ENCODE data around the gene MAP2K2.

The MAP2K2 gene

GRCh38 chr19:4087787-4088679 is 35.9 kb downstream of the MAP2K2 start:
- H3K27ac ChIP-seq (ENCODE audit: low read depth, low read length, severe bottlenecking), result no peak overlapping the region
- no peaks in the 10 kb centered on the region for H3K4me1 ChIP-seq (ENCODE audit: control insufficient read depth, insufficient read depth, low read length, poor library complexity, severe bottlenecking)
- WGBS, 2 experiments (ENCODE audit: insufficient coverage in 2 of 2), result 93 to 95% methylated on average over 29 to 30 of the region's 31 CpGs

DNA sequence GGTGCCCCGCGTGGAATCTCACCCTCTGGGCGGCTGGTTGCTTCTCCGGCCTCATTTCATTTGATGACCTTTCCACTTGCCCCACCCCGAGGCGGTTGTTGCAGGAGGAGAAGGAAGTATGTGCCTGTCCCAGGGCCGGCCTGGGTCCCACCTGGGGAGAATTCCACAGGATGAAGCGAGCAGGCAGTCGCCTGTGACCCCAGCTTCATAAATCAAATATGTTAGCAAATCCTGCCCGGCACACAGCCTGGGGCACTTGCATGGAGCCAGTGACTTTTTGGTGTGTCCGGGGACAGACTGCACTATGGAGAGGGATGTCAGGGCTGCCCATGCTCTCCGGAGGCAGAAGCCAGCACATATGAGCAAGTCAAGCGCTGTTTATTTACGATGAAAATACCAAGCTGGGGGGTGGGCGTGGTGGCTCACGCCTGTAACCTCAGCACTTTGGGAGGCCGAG is 37.5 kb downstream of the MAP2K2 start:
- no peak overlapping the region for H3K4me3 ChIP-seq (ENCODE audit: extremely low read depth, insufficient read depth, low read length, poor library complexity, severe bottlenecking)
- H3K4me1 ChIP-seq (ENCODE audit: control insufficient read depth, insufficient read depth, low read length, poor library complexity, severe bottlenecking), result no peaks in the 10 kb centered on the region
- peaks cover 21% of the 10 kb centered on the region for H3K36me3 ChIP-seq (ENCODE audit: control insufficient read depth, insufficient read depth, low read length)
- no peaks in the 10 kb centered on the region for H3K9me3 ChIP-seq (ENCODE audit: control insufficient read depth, low read length)
- no peak overlapping the region for H3K27ac ChIP-seq (ENCODE audit: low read depth, low read length, severe bottlenecking)
- WGBS, 2 experiments (ENCODE audit: insufficient coverage in 2 of 2), result 81 to 93% methylated on average over 12 to 13 of the region's 17 CpGs

More at GRCh38 chr19:4087787-4088679, 35.9 kb downstream of the MAP2K2 start:
- H3K36me3 ChIP-seq (ENCODE audit: control insufficient read depth, insufficient read depth, low read length), result peaks cover 31% of the 10 kb centered on the region
- H3K4me3 ChIP-seq (ENCODE audit: extremely low read depth, insufficient read depth, low read length, poor library complexity, severe bottlenecking), result no peak overlapping the region
- H3K9me3 ChIP-seq (ENCODE audit: control insufficient read depth, low read length), result no peaks in the 10 kb centered on the region

DNA sequence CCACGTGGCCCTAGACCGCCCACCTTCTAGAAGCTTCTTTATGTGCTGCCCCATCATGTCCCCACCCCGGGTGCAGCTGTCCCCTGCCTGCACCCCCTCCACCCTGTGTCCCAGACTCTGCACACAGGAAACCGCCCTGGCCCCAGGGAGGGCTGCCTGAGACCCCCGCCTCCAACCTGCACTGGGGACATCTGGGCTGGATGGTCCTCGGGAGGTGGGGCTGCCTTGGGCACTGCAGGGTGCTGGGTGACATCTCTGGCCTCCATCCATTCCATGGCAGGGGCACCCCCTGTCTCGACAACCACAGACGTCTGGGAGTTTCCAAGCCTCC is 39.4 kb downstream of the MAP2K2 start:
- H3K4me1 ChIP-seq (ENCODE audit: control insufficient read depth, insufficient read depth, low read length, poor library complexity, severe bottlenecking), result no peaks in the 10 kb centered on the region
- H3K36me3 ChIP-seq (ENCODE audit: control insufficient read depth, insufficient read depth, low read length), result peaks cover 2% of the 10 kb centered on the region
- no peak overlapping the region for H3K27ac ChIP-seq (ENCODE audit: low read depth, low read length, severe bottlenecking)
- H3K9me3 ChIP-seq (ENCODE audit: control insufficient read depth, low read length), result no peaks in the 10 kb centered on the region
- 93% methylated on average over 6 to 7 of the region's 8 CpGs for WGBS, 2 experiments (ENCODE audit: insufficient coverage in 2 of 2)
- no peak overlapping the region for H3K4me3 ChIP-seq (ENCODE audit: extremely low read depth, insufficient read depth, low read length, poor library complexity, severe bottlenecking)

DNA sequence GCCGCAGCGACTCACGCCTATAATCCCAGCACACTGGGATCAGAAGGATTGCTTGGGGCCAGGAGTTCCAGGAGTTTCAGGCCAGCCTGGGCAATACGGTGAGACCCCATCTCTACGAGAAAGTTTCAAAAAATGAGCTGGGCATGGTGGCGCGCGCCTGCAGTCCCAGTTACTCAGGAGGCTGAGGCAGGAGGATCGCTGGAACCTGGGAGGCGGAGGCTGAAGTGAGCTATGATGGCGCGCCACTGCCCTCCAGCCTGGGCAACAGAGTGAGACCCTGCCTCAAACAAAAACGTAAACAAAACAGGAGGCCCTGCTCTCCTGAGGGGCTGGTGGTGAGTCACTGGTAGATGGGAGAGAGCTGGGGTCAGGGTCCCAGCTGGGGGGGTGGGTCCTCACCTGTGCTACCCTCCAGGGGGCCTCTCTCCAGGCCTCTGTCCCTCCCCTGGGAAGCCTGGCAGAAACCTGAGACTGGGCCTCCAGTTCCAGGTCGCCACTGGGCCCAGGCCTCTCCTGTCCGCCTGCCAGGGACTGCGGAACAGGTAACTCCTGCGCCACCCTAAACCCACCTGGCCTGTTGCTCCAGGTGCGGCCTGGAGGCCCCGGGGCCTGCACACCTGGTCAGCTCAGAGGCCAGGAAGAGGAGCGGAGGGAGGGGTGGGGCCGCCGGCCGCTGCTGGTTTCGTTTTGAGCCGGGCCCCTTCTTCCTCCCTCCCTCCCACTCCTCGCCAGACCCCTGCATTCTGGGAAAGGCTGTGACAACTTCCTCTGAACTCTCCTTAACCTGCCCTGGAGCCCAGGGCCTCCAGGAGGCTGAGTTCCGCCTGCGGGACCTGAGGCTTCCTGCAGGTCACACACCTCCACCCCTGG is 40.0 kb downstream of the MAP2K2 start:
- Histone ChIP-seq H3K27ac (ENCODE audit: low read depth, low read length, severe bottlenecking) (no peak overlapping the region), H3K4me1 (ENCODE audit: control insufficient read depth, insufficient read depth, low read length, poor library complexity, severe bottlenecking) (no peaks in the 10 kb centered on the region), H3K36me3 (ENCODE audit: control insufficient read depth, insufficient read depth, low read length) (no peaks in the 10 kb centered on the region), H3K4me3 (ENCODE audit: extremely low read depth, insufficient read depth, low read length, poor library complexity, severe bottlenecking) (no peak overlapping the region), H3K9me3 (ENCODE audit: control insufficient read depth, low read length) (no peaks in the 10 kb centered on the region)
- WGBS, 2 experiments (ENCODE audit: insufficient coverage in 2 of 2), result 73 to 86% methylated on average over 19 to 22 of the region's 28 CpGs

- no peaks in the 10 kb centered on the region for H3K9me3 ChIP-seq (ENCODE audit: control insufficient read depth, low read length)
- 85 to 91% methylated on average over 9 of the region's 9 CpGs for WGBS, 2 experiments (ENCODE audit: insufficient coverage in 2 of 2)
- no peak overlapping the region for H3K4me3 ChIP-seq (ENCODE audit: extremely low read depth, insufficient read depth, low read length, poor library complexity, severe bottlenecking)
- H3K4me1 ChIP-seq (ENCODE audit: control insufficient read depth, insufficient read depth, low read length, poor library complexity, severe bottlenecking), result peaks cover 4% of the 10 kb centered on the region
- no peak overlapping the region for H3K27ac ChIP-seq (ENCODE audit: low read depth, low read length, severe bottlenecking)
- no peaks in the 10 kb centered on the region for H3K36me3 ChIP-seq (ENCODE audit: control insufficient read depth, insufficient read depth, low read length)
Measured at GRCh38 chr19:4082172-4082571, 41.8 kb downstream of the MAP2K2 start.

- no peak overlapping the region for H3K27ac ChIP-seq (ENCODE audit: low read depth, low read length, severe bottlenecking)
- H3K4me3 ChIP-seq (ENCODE audit: extremely low read depth, insufficient read depth, low read length, poor library complexity, severe bottlenecking), result no peak overlapping the region
- H3K36me3 ChIP-seq (ENCODE audit: control insufficient read depth, insufficient read depth, low read length), result no peaks in the 10 kb centered on the region
- 45 to 60% methylated on average over 1 of the region's 2 CpGs for whole genome bisulfite sequencing, 2 experiments (ENCODE audit: insufficient coverage in 2 of 2)
- H3K4me1 ChIP-seq (ENCODE audit: control insufficient read depth, insufficient read depth, low read length, poor library complexity, severe bottlenecking), result peaks cover 4% of the 10 kb centered on the region
- no peaks in the 10 kb centered on the region for H3K9me3 ChIP-seq (ENCODE audit: control insufficient read depth, low read length)
Measured at GRCh38 chr19:4081441-4082129, 42.3 kb downstream of the MAP2K2 start.

- no peaks in the 10 kb centered on the region for H3K9me3 ChIP-seq (ENCODE audit: control insufficient read depth, low read length)
- H3K27ac ChIP-seq (ENCODE audit: low read depth, low read length, severe bottlenecking), result no peak overlapping the region
- no peaks in the 10 kb centered on the region for H3K36me3 ChIP-seq (ENCODE audit: control insufficient read depth, insufficient read depth, low read length)
- 83 to 94% methylated on average over 1 to 2 of the region's 6 CpGs for WGBS, 2 experiments (ENCODE audit: insufficient coverage in 2 of 2)
- H3K4me1 ChIP-seq (ENCODE audit: control insufficient read depth, insufficient read depth, low read length, poor library complexity, severe bottlenecking), result peaks cover 4% of the 10 kb centered on the region
- no peak overlapping the region for H3K4me3 ChIP-seq (ENCODE audit: extremely low read depth, insufficient read depth, low read length, poor library complexity, severe bottlenecking)
Measured at GRCh38 chr19:4080473-4080872, 43.4 kb downstream of the MAP2K2 start.

- WGBS, 2 experiments (ENCODE audit: insufficient coverage in 2 of 2), result 49 to 60% methylated on average over 19 to 23 of the region's 33 CpGs
- H3K4me1 ChIP-seq (ENCODE audit: control insufficient read depth, insufficient read depth, low read length, poor library complexity, severe bottlenecking), result peaks cover 4% of the 10 kb centered on the region
- no peaks in the 10 kb centered on the region for H3K9me3 ChIP-seq (ENCODE audit: control insufficient read depth, low read length)
- H3K4me3 ChIP-seq (ENCODE audit: extremely low read depth, insufficient read depth, low read length, poor library complexity, severe bottlenecking), result no peak overlapping the region
- H3K27ac ChIP-seq (ENCODE audit: low read depth, low read length, severe bottlenecking), result no peak overlapping the region
- H3K36me3 ChIP-seq (ENCODE audit: control insufficient read depth, insufficient read depth, low read length), result no peaks in the 10 kb centered on the region
Measured at GRCh38 chr19:4077800-4078684, 45.9 kb downstream of the MAP2K2 start.

GRCh38 chr19:4077007-4077374 is 46.9 kb downstream of the MAP2K2 start:
- Histone ChIP-seq H3K4me3 (ENCODE audit: extremely low read depth, insufficient read depth, low read length, poor library complexity, severe bottlenecking) (no peak overlapping the region), H3K4me1 (ENCODE audit: control insufficient read depth, insufficient read depth, low read length, poor library complexity, severe bottlenecking) (peaks cover 4% of the 10 kb centered on the region), H3K9me3 (ENCODE audit: control insufficient read depth, low read length) (no peaks in the 10 kb centered on the region), H3K27ac (ENCODE audit: low read depth, low read length, severe bottlenecking) (no peak overlapping the region), H3K36me3 (ENCODE audit: control insufficient read depth, insufficient read depth, low read length) (no peaks in the 10 kb centered on the region)
- WGBS, 2 experiments (ENCODE audit: insufficient coverage in 2 of 2), result 67% methylated on average over 2 of the region's 3 CpGs

- 89 to 91% methylated on average over 9 of the region's 9 CpGs for WGBS, 2 experiments (ENCODE audit: insufficient coverage in 2 of 2)
- Histone ChIP-seq H3K4me1 (ENCODE audit: control insufficient read depth, insufficient read depth, low read length, poor library complexity, severe bottlenecking) (peaks cover 4% of the 10 kb centered on the region), H3K36me3 (ENCODE audit: control insufficient read depth, insufficient read depth, low read length) (no peaks in the 10 kb centered on the region)
Measured at GRCh38 chr19:4075373-4075772, 48.5 kb downstream of the MAP2K2 start.

More at GRCh38 chr19:4075373-4075772, 48.5 kb downstream of the MAP2K2 start:
- Histone ChIP-seq H3K4me3 (ENCODE audit: extremely low read depth, insufficient read depth, low read length, poor library complexity, severe bottlenecking) (no peak overlapping the region), H3K9me3 (ENCODE audit: control insufficient read depth, low read length) (no peaks in the 10 kb centered on the region), H3K27ac (ENCODE audit: low read depth, low read length, severe bottlenecking) (no peak overlapping the region)
